ENCODE data around the gene USP34. TPM values are rescaled to one million over a fixed set of nuclear protein-coding genes. Genes with fewer than 3 reads are reported as not detected.
A peak's percentile ranks its signal among the peaks of the same experiment; 100 is the strongest.
"Not testable (repeated sequence)": the region's sequence is repeated elsewhere in the genome, so short reads cannot be mapped to it uniquely, and the experiment has no call there.

USP34 gene
- total and polyA plus RNA-seq, 9 donors: 57.4 to 132 (median 116) TPM

DNA sequence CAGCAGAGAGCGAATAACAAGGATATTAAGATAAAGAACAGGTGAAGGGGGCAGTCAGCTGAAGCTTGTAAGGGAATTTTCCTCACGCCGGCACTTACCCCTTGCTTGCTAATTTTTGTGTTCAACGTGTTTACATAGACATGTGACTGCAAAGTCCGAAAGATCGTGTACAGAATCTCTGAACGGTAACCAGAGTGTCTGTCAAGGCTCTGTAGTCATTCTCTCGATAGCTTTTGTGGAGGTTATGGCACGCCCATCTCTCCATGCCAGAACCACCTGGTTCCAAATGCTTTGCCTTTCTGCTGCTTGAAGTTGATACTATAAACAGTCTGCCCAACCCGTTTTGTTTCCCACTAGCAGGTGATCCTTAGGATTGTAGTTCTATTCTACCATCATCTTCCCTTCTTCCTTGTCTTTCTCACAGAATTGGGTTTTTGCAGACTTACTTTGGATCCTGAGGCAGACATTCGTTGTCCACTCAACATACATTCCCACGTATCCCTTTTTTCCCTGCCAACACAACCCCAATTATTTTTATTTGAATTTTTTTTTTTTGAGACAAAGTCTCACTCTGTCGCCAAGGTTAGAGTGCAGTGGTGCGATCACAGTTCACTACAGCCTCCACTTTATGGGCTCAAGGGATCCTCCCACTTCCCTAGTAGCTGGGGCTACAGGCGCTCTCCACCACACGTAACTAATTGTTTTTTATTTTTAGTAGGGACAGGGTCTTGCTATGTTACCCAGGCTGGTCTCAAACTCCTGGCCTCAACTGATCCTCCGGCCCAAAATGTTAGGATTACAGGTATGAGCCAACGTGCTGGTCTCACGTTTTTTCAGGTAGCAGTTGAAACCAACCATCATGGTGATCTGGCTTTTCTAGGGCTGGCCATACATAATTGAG is 1.3 kb upstream of the USP34 start:
- WGBS, 3 donors: 29 to 34% (median 33%) methylated on average over 19 of the region's 19 CpGs
- no peaks in the 10 kb centered on the region for H3K36me3 ChIP-seq
- no peak for DNase-seq
- H3K27ac ChIP-seq: peak overlapping the region; percentile 97
- intact Hi-C loops (cut with DNase I): loop anchor here in 3 of 4 donors (5.0 to 10.0 kb wide), 3 partner anchors 63 to 283 kb away; partner anchors contain the start of gene XPO1 (in 3 of the 3)
- H3K9me3 ChIP-seq: no peaks in the 10 kb centered on the region
- peaks cover 11% of the 10 kb centered on the region for H3K4me1 ChIP-seq (ENCODE audit: insufficient read depth)
- H3K4me3 ChIP-seq: peak overlapping the region; percentile 57
- H3K27me3 ChIP-seq: no peaks in the 10 kb centered on the region
- no peak for TF ChIP-seq EP300 (IDR thresholded peaks at IDR 0.05)
- no peak for TF ChIP-seq POLR2A (IDR thresholded peaks at IDR 0.05)
- TF ChIP-seq, protein P1, sequence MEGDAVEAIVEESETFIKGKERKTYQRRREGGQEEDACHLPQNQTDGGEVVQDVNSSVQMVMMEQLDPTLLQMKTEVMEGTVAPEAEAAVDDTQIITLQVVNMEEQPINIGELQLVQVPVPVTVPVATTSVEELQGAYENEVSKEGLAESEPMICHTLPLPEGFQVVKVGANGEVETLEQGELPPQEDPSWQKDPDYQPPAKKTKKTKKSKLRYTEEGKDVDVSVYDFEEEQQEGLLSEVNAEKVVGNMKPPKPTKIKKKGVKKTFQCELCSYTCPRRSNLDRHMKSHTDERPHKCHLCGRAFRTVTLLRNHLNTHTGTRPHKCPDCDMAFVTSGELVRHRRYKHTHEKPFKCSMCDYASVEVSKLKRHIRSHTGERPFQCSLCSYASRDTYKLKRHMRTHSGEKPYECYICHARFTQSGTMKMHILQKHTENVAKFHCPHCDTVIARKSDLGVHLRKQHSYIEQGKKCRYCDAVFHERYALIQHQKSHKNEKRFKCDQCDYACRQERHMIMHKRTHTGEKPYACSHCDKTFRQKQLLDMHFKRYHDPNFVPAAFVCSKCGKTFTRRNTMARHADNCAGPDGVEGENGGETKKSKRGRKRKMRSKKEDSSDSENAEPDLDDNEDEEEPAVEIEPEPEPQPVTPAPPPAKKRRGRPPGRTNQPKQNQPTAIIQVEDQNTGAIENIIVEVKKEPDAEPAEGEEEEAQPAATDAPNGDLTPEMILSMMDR (IDR thresholded peaks at IDR 0.05): no peak

GRCh38 chr2:61470122-61470951 is 550 bp downstream of the USP34 start:
- WGBS, 3 donors: 0 to 1% (median 1%) methylated on average over 46 to 89 of the region's 94 CpGs
- Histone ChIP-seq H3K27me3 (no peaks in the 10 kb centered on the region), H3K36me3 (no peaks in the 10 kb centered on the region), H3K4me1 (ENCODE audit: insufficient read depth) (peaks cover 15% of the 10 kb centered on the region), H3K27ac (peak overlapping the region; percentile 97), H3K4me3 (peak overlapping the region; percentile 57), H3K9me3 (no peaks in the 10 kb centered on the region)
- intact Hi-C loops (cut with DNase I): loop anchor here in 3 of 4 donors (5.0 to 10.0 kb wide), 3 partner anchors 64 to 284 kb away; partner anchors contain the start of gene XPO1 (in 3 of the 3)
- DNase-seq: peak; percentile 85 to 91 (median 89)
- TF ChIP-seq, protein P1 (IDR thresholded peaks at IDR 0.05): no peak

GRCh38 chr2:61469424-61470121 is 1.3 kb downstream of the USP34 start:
- Histone ChIP-seq H3K4me3 (peak overlapping the region; percentile 57), H3K27me3 (no peaks in the 10 kb centered on the region), H3K4me1 (ENCODE audit: insufficient read depth) (peaks cover 13% of the 10 kb centered on the region), H3K36me3 (no peaks in the 10 kb centered on the region), H3K27ac (peak overlapping the region; percentile 97), H3K9me3 (no peaks in the 10 kb centered on the region)
- DNase-seq: no peak
- TF ChIP-seq, protein P1 (IDR thresholded peaks at IDR 0.05): no peak
- TF ChIP-seq POLR2A (IDR thresholded peaks at IDR 0.05) (no peak), EP300 (IDR thresholded peaks at IDR 0.05) (no peak)
- 3 to 6% (median 4%) methylated on average over 8 of the region's 8 CpGs for WGBS, 3 donors
- intact Hi-C loops (cut with DNase I): loop anchor here in 3 of 4 donors (5.0 to 10.0 kb wide), 3 partner anchors 65 to 285 kb away; partner anchors contain the start of gene XPO1 (in 3 of the 3)

DNA sequence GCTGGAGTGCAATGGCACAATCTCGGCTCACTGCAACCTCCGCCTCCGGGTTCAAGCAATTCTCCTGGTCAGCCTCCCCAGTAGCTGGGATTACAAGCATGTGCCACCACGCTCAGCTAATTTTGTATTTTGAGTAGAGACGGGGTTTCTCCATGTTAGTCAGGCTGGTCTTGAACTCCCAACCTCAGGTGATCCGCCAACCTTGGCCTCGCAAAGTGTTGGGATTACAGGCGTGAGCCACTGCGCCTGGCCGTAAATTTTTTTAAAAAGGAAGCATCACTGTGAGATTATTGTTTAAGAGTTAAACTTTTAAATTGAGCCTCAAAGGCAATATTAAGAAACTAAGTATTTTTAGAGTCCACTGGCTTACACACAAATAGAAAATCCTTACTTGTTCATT is 2.7 kb downstream of the USP34 start:
- peaks cover 14% of the 10 kb centered on the region for H3K4me1 ChIP-seq (ENCODE audit: insufficient read depth)
- H3K4me3 ChIP-seq; H3K9me3 ChIP-seq; intact Hi-C loops (cut with DNase I); H3K36me3 ChIP-seq; H3K27ac ChIP-seq; H3K27me3 ChIP-seq; DNase-seq: not testable (repeated sequence)
- 91 to 94% (median 93%) methylated on average over 10 of the region's 10 CpGs for WGBS, 3 donors

Measured in ovary (tissue), 9 donors.